GM12878 (cell line): ENCODE results near the gene SKIDA1. TPM values are rescaled to one million over a fixed set of nuclear protein-coding genes. Genes with fewer than 3 reads are reported as not detected.

Source experiments
- ATAC-seq: fragments of 200-7000 bp; cut with Tn5 transposase; 3 replicates; pipeline ENCODE4 v1.9.1; 2020; ENCODE audit warnings: mild to moderate bottlenecking, moderate library complexity
- BruUV-seq: library from RNA; stranded (reverse); fragments of 400-500 nt; replicated peaks from 2 replicates; lab custom pipeline; 2021; lab: Mats Ljungman, UMichigan
- CTCF ChIA-PET: fragments of 300-600 bp; sonication (Branson Sonifier 250); formaldehyde crosslinking; extraction: SDS; loops from one replicate; lab custom pipeline; 2021; ENCODE audit warnings: inconsistent platforms; lab: Yijun Ruan, JAX
- POLR2A ChIA-PET: fragments of 350-600 bp; formaldehyde crosslinking; extraction: SDS; loops from one replicate; lab custom pipeline; 2021; ENCODE audit warnings: inconsistent platforms; lab: Charles Lee
- RAD21 ChIA-PET: fragments of 300-600 bp; sonication (Branson Sonifier 250); formaldehyde crosslinking; loops from one replicate; lab custom pipeline; 2023; ENCODE audit warnings: antibody characterized with exemption; ENCODE audit not compliant: unreplicated experiment; lab: Charles Lee
- SMC1A ChIA-PET: fragments of 300-600 bp; sonication (Branson Sonifier 250); formaldehyde crosslinking; loops from one replicate; lab custom pipeline; 2023; ENCODE audit not compliant: unreplicated experiment, uncharacterized antibody; lab: Charles Lee
- DNase-seq: peaks from one replicate; pipeline ENCODE4 v3.0.0-alpha.2; 2011; ENCODE audit warnings: low read depth, low spot score
- FAIRE-seq: peaks from 3 replicates; lab custom pipeline; 2011; peaks lifted over from hg19 to GRCh38; lab: Jason Lieb, UNC
- H2AFZ ChIP-seq: 2 replicates; pipeline ENCODE4 v1.6.0; 2011; ENCODE audit warnings: low read depth, low read length, control low read depth; ENCODE audit not compliant: control insufficient read depth
- H3K27ac ChIP-seq: 2 replicates; pipeline ENCODE4 v1.5.1; 2011; ENCODE audit warnings: control low read depth; ENCODE audit not compliant: control insufficient read depth, insufficient read depth
- H3K27me3 ChIP-seq, 2 experiments: replicated peaks in 1 of 2; 2 replicates each; pipeline versions ENCODE4 v1.6.0 to v1.6.1; 2011; ENCODE audit warnings: low read length in 1 of 2; ENCODE audit not compliant: control insufficient read depth in 2 of 2, insufficient read depth in 2 of 2
- H3K36me3 ChIP-seq, 2 experiments: 2 replicates each; pipeline ENCODE4 v1.5.1; 2011; ENCODE audit warnings: low read length in 1 of 2; ENCODE audit not compliant: control insufficient read depth in 2 of 2, insufficient read depth in 2 of 2
- H3K4me1 ChIP-seq: 2 replicates; pipeline ENCODE4 v1.6.1; 2011; ENCODE audit warnings: mild to moderate bottlenecking, low read length, moderate library complexity, mixed read lengths; ENCODE audit not compliant: control insufficient read depth, insufficient read depth
- H3K4me2 ChIP-seq: 2 replicates; pipeline ENCODE4 v1.6.0; 2011; ENCODE audit warnings: control low read depth; ENCODE audit not compliant: control insufficient read depth, insufficient read depth
- H3K4me3 ChIP-seq: fragments of 200-600 bp; sonication (generic); 2 replicates; pipeline ENCODE4 v1.5.1; 2016
- H3K79me2 ChIP-seq: 2 replicates; pipeline ENCODE4 v1.6.0; 2011; ENCODE audit warnings: low read length; ENCODE audit not compliant: control insufficient read depth, insufficient read depth
- H3K9ac ChIP-seq: 2 replicates; pipeline ENCODE4 v1.8.0; 2011; ENCODE audit warnings: low read length, control low read depth, mixed read lengths; ENCODE audit not compliant: control insufficient read depth, insufficient read depth
- H3K9me3 ChIP-seq: replicated peaks from 3 replicates; pipeline ENCODE4 v1.5.1; 2011; ENCODE audit warnings: mild to moderate bottlenecking, low read length; ENCODE audit not compliant: control insufficient read depth, insufficient read depth
- H4K20me1 ChIP-seq: 2 replicates; pipeline ENCODE4 v1.6.0; 2011; ENCODE audit not compliant: control insufficient read depth, insufficient read depth
- IRF3 ChIP-seq: fragments of 450-650 bp; IDR thresholded peaks from 2 replicates; pipeline ENCODE4 v1.6.1; 2014; ENCODE audit warnings: mild to moderate bottlenecking
- SREBF2 ChIP-seq: IDR thresholded peaks from 2 replicates; pipeline ENCODE4 v1.6.1; 2012; ENCODE audit warnings: mild to moderate bottlenecking, low read length
- ZBTB11 ChIP-seq: fragments of 450-650 bp; formaldehyde crosslinking; IDR thresholded peaks from 2 replicates; pipeline ENCODE4 v1.5.0; 2022; ENCODE audit warnings: mild to moderate bottlenecking, missing genetic modification characterization
- WGBS: methylation state at CpG from one replicate; pipeline ENCODE4 v1.1.6; 2016; ENCODE audit warnings: low lambda C conversion rate; ENCODE audit not compliant: insufficient replicate concordance, insufficient coverage; ENCODE audit errors: missing lambda C conversion rate; 5-methylcytosine and 5-hydroxymethylcytosine counted together
- in situ Hi-C: fragments of 300-500 bp; cut with MboI; formaldehyde crosslinking; loops from 9 replicates; pipeline ENCODE4 v1.14.3; 2018; ENCODE audit warnings: mixed read lengths
- intact Hi-C: fragments of 100-400 bp; cut with micrococcal nuclease; formaldehyde crosslinking; loops from one replicate; pipeline ENCODE4 v1.14.2; 2022; ENCODE audit not compliant: unreplicated experiment
- polyA plus RNA-seq, 11 experiments: library from polyadenylated mRNA; depleted of rRNA in 4 of 11; unstranded in 6 of 11; stranded (reverse) in 5 of 11; fragments of >200 nt; fragmentation: Nextera tagmentation in 4 of 11; fragmentation: Illumina TruSeq in 1 of 11; extraction: Ambion mirVana in 4 of 11; extraction: Trizol in 1 of 11; gene quantifications; 1 replicate in 1 of 11; 2 replicates in 10 of 11; pipeline versions ENCODE4 v1.2.1 to v1.2.3, GENCODE V29; 2011 to 2016; ENCODE audit warnings: inconsistent platforms in 2 of 11, missing spikeins in 2 of 11, low read depth in 1 of 11
- total RNA-seq, 4 experiments: library from RNA; depleted of rRNA in 3 of 4; stranded (reverse); fragments of >200 nt in 3 of 4; fragmentation: Illumina TruSeq in 1 of 4; extraction: Trizol in 1 of 4; gene quantifications; 2 replicates each; pipeline versions ENCODE4 v1.2.1 to v1.2.3, GENCODE V29; 2013 to 2021

SKIDA1 gene
- total and polyA plus RNA-seq, 10 of the 15 experiments (the other 5 are each of a cell fraction or from before 2014, with no cell fraction given), result 0.05 to 0.90 (median 0.28) TPM

GRCh38 chr10:21523557-21524008 is 1.9 kb downstream of the SKIDA1 start:
- RAD21 ChIA-PET, result interaction anchor here (1.5 kb wide), 1 partner anchor 10 kb away, joined by 3 read pairs; the partner anchor contains the start of gene MLLT10
- Histone ChIP-seq H4K20me1 (no peaks in the 10 kb centered on the region), H3K36me3 (no peaks in the 10 kb centered on the region), H3K4me3 (no peak overlapping the region), H3K27me3 (peaks cover 3 to 15% of the 10 kb centered on the region in 2 experiments), H3K27ac (no peak overlapping the region), H2AFZ (no peak overlapping the region), H3K4me2 (no peak overlapping the region), H3K9me3 (no peaks in the 10 kb centered on the region)
- ATAC-seq (no peak), FAIRE-seq (no peak)
- SMC1A ChIA-PET, result interaction anchor here (1.0 kb wide), 1 partner anchor 26 kb away, joined by 4 read pairs; no protein-coding TSS in a partner anchor
- BruUV-seq, result no TSS peak
- in situ Hi-C loops, result no loop called here
- CTCF ChIA-PET, result no interaction called here
- TF ChIP-seq SREBF2, result no peak
- no peak for TF ChIP-seq ZBTB11 (CRISPR knock-in tag)
- no peak for TF ChIP-seq IRF3
- TF ChIP-seq, all 136 proteins: peak for 0
- H3K4me1 ChIP-seq, result peaks cover 26% of the 10 kb centered on the region
- no peak for DNase-seq
- H3K79me2 ChIP-seq, result no peaks in the 10 kb centered on the region
- intact Hi-C loops, result no loop called here
- 78% methylated on average over 3 of the region's 3 CpGs for WGBS
- H3K9ac ChIP-seq, result no peak overlapping the region
- POLR2A ChIA-PET, result interaction anchor here (0.6 to 0.7 kb wide), 3 partner anchors 26 to 607 kb away, joined by 3 to 6 read pairs (median 5); no protein-coding TSS in a partner anchor
